ENCODE results near the gene RAB10.

Gene RAB10

GRCh38 chr2:26184555-26185303, 150.8 kb downstream of the RAB10 start:
- peak; percentile 80 for DNase-seq

- no peak for DNase-seq
Measured at GRCh38 chr2:26185304-26185928, 151.5 kb downstream of the RAB10 start.

GRCh38 chr2:26185954-26186770, 152.3 kb downstream of the RAB10 start:
- no peak for DNase-seq

Data from fibroblast of skin of right quadriceps (primary cell).